Daoy (cell line): ENCODE results near the gene IGDCC3. TPM values are rescaled to one million over a fixed set of nuclear protein-coding genes. Genes with fewer than 3 reads are reported as not detected.
A peak's percentile ranks its signal among the peaks of the same experiment; 100 is the strongest.

Experiments used
- DNase-seq: peaks from one replicate; pipeline ENCODE4 v3.0.0-alpha.2; 2015; ENCODE audit warnings: low read depth
- total RNA-seq: library from RNA; depleted of rRNA; stranded (reverse); fragments of >200 nt; shearing (Covaris generic); gene quantifications from 2 replicates; pipeline ENCODE4 v1.2.3, GENCODE V29; 2014

IGDCC3 gene
- total RNA-seq, 1 experiment from 2014 or later = not detected

GRCh38 chr15:65328506-65329287 lies 49.1 kb downstream of the IGDCC3 start:
- no peak for DNase-seq

- no peak for DNase-seq
These were observed 50.0 kb downstream of the IGDCC3 start for GRCh38 chr15:65327651-65328393.

GRCh38 chr15:65326818-65327217 lies 51.0 kb downstream of the IGDCC3 start:
- DNase-seq = no peak

GRCh38 chr15:65326117-65326526 lies 51.7 kb downstream of the IGDCC3 start:
- no peak for DNase-seq

GRCh38 chr15:65323071-65323511 lies 54.7 kb downstream of the IGDCC3 start:
- peak; percentile 60 for DNase-seq

- DNase-seq = peak; percentile 83
These were observed 58.9 kb downstream of the IGDCC3 start for GRCh38 chr15:65318870-65319356.

GRCh38 chr15:65312400-65312916 lies 65.3 kb downstream of the IGDCC3 start:
- no peak for DNase-seq

GRCh38 chr15:65311760-65312159 lies 66.0 kb downstream of the IGDCC3 start:
- DNase-seq = no peak

- DNase-seq = no peak
These were observed 67.2 kb downstream of the IGDCC3 start for GRCh38 chr15:65310431-65311137.

GRCh38 chr15:65309882-65310418 lies 67.9 kb downstream of the IGDCC3 start:
- DNase-seq = no peak

- no peak for DNase-seq
These were observed 69.8 kb downstream of the IGDCC3 start for GRCh38 chr15:65307978-65308377.

- DNase-seq = no peak
These were observed 71.3 kb downstream of the IGDCC3 start for GRCh38 chr15:65306551-65306950.

GRCh38 chr15:65305776-65306175 lies 72.0 kb downstream of the IGDCC3 start:
- peak; percentile 67 for DNase-seq

GRCh38 chr15:65305150-65305758 lies 72.5 kb downstream of the IGDCC3 start:
- peak; percentile 98 for DNase-seq

- peak; percentile 83 for DNase-seq
These were observed 73.2 kb downstream of the IGDCC3 start, which contains the start of gene RNU5B-1 for GRCh38 chr15:65304381-65305149. RNU5B-1 (plus strand) TSS chr15:65304677.

- peak; percentile 49 for DNase-seq
These were observed 74.0 kb downstream of the IGDCC3 start for GRCh38 chr15:65303687-65304380.

GRCh38 chr15:65302061-65302460 lies 75.7 kb downstream of the IGDCC3 start:
- DNase-seq = no peak

- no peak for DNase-seq
These were observed 76.8 kb downstream of the IGDCC3 start for GRCh38 chr15:65300924-65301441.

GRCh38 chr15:65298731-65299130 lies 79.1 kb downstream of the IGDCC3 start:
- DNase-seq = no peak
